IPS DF 19.7 (cell line): ENCODE measurements around the gene CEL.

ENCODE experiments used
- DNase-seq: peaks from one replicate; pipeline ENCODE4 v3.0.0-alpha.2; 2013; ENCODE audit warnings: low read depth, low spot score

CEL gene

GRCh38 chr9:133116346-133117231, 54.8 kb downstream of the CEL start:
- DNase-seq, result no peak

DNA sequence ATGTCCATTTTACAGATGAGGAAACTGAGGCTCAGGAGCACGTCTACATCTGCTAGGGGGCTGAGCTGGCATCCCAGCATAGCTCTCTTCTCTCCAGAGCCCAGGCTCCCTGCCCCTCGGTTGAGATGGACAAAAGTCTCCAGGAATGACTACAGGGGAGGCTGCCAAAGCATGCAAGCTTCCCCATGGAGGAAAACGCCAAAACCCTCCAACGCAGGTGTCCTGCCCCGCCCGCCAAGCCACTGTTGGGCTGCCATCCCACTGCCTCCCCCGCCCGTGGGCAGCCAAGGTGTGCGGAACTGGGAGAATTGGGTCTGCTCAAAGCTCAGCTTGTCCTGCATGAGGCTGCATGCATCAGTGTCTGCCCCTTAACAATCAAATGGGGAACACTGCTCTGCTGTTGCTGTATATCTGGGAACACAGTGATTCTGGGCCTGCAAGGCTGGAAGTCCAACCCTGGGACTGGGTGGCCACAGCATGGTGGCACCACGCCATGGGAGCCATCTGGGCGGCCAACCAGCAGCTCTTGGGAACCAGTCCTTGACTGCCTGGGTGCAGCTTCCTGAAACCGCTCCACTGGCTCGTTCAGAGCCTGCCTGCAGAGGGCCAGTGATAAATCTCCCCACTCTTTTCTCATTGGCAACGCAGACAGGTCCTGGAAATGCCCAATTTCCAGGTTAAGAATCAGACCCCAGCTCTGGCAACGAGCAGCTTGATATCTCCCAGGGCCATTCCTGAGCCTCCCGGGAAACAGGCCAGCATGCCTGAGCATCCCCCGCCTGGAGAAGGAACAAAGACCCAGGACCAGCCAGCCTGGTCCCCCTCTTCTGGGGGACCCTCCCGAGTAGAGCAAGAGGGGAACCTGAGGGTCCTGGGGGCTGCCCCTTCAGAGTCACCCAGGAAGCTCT, 55.7 kb downstream of the CEL start:
- no peak for DNase-seq

DNA sequence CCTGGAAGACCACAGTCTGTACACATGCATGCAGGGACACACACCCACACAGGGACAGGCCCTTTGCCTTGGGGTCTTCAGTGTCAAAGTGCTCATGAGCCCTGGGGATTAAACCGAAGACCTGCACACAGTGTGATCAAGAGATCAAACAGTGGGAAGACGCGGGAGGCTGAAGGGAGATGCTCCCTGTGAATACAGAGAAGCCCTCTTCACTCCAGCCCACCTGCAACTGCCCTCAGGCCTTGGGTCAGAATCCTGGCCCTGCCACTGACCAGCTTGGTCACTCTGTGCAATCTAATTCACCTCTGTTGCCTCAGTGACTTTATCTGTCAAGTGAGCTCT, 56.4 kb downstream of the CEL start:
- no peak for DNase-seq

GRCh38 chr9:133118568-133118967, 56.8 kb downstream of the CEL start:
- no peak for DNase-seq

DNA sequence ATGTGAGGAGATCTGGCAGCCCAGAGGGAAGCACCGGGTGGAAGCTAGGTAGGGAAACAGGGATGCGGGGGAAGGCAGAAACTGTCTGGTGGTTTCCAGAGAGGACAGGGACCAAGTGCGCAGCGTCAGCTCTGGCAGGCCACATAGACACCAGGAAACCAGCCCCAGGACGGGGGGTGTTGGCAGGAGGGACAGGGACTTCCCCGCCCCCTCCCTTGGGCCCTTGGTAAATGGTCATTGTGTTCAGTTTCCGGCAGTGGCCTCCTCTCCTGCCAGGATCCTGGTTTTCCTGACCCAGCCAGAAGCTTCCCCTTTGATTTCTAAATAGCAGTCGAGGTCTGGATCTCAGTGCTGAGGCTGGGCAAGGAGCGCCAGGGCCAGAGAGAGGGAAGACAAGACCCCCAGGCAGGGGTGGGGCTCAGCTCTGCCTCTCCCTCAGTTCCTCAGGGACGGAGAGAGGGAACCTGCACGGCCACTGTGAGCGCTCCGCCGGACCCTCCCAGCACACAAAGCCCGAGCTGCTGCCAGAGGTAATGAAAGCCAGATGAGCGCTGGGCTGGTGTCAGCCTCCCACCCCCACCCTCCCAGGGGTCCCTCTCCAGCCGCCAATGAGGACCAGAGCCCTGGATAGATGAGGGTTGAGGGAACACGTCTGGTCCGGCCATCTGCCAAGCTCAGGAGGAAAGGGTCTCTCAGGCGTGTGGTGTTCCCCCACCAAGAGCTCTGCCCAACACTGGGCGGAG, 57.5 kb downstream of the CEL start:
- no peak for DNase-seq

- DNase-seq, result no peak
Observed at GRCh38 chr9:133119846-133120500, 58.2 kb downstream of the CEL start.

DNA sequence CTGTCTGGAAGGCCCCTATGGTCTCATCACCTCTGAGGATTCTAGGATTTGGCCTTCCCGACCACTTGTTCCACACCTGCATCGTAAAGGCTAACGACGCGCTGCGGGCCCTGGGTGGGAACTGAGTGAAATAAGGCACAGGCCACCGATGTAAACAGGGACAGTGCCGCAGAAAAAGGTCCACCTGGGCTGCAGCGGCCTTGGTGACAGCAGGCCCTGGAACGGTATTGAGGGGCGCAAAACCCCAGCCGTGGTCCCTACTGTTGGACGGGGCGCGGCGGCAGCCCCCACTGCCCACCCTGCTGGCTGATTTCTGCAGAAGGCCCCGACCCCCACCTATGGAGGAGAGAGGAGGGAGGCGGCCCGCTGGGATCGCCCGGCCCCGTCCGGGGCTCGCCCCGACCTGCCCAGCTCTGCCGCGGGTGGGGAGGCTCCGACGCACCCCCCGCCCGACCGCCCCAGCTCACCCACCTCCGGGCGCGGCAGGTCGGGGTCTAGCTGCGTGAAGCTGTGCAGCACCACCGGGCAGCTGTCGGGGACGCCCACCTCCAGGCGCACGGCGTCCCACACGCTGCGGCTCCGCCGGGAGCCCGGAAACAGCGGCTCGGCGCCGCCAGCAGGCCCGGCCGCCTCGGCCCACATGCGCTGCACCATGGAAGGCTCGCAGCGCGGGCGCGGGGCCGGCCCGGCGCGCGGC, 58.9 kb downstream of the CEL start:
- DNase-seq, result no peak
